ENCODE data around the gene PIWIL1.

PIWIL1 gene

GRCh38 chr12:130344529-130344928 lies 6.8 kb downstream of the PIWIL1 start:
- Histone ChIP-seq H3K27ac (no peak overlapping the region), H3K4me3 (no peak overlapping the region)
- DNase-seq (ENCODE audit: low spot score): no peak
- TF ChIP-seq CTCF (IDR thresholded peaks at IDR 0.05): no peak

GRCh38 chr12:130345292-130345691 lies 7.6 kb downstream of the PIWIL1 start:
- no peak for TF ChIP-seq CTCF (IDR thresholded peaks at IDR 0.05)
- Histone ChIP-seq H3K4me3 (no peak overlapping the region), H3K27ac (no peak overlapping the region)
- DNase-seq (ENCODE audit: low spot score): no peak

- no peak overlapping the region for H3K27ac ChIP-seq
- TF ChIP-seq CTCF (IDR thresholded peaks at IDR 0.05): no peak
- no peak for DNase-seq (ENCODE audit: low spot score)
- no peak overlapping the region for H3K4me3 ChIP-seq
Observed at GRCh38 chr12:130347588-130347987, 9.9 kb downstream of the PIWIL1 start.

- no peak for TF ChIP-seq CTCF (IDR thresholded peaks at IDR 0.05)
- Histone ChIP-seq H3K27ac (no peak overlapping the region), H3K4me3 (no peak overlapping the region)
- DNase-seq (ENCODE audit: low spot score): no peak
Observed at GRCh38 chr12:130350715-130351114, 13.0 kb downstream of the PIWIL1 start.

- no peak overlapping the region for H3K27ac ChIP-seq
- TF ChIP-seq CTCF (IDR thresholded peaks at IDR 0.05): no peak
- H3K4me3 ChIP-seq: no peak overlapping the region
- no peak for DNase-seq (ENCODE audit: low spot score)
Observed at GRCh38 chr12:130351326-130351725, 13.6 kb downstream of the PIWIL1 start.

GRCh38 chr12:130353081-130353480 lies 15.4 kb downstream of the PIWIL1 start:
- no peak overlapping the region for H3K27ac ChIP-seq
- H3K4me3 ChIP-seq: no peak overlapping the region
- no peak for TF ChIP-seq CTCF (IDR thresholded peaks at IDR 0.05)
- DNase-seq (ENCODE audit: low spot score): no peak

- DNase-seq (ENCODE audit: low spot score): no peak
- Histone ChIP-seq H3K4me3 (no peak overlapping the region), H3K27ac (no peak overlapping the region)
- TF ChIP-seq CTCF (IDR thresholded peaks at IDR 0.05): no peak
Observed at GRCh38 chr12:130354407-130354806, 16.7 kb downstream of the PIWIL1 start.
